ENCODE data around the gene PRKAB1. TPM values are rescaled to one million over a fixed set of nuclear protein-coding genes. Genes with fewer than 3 reads are reported as not detected.
"Not testable (repeated sequence)": the region's sequence is repeated elsewhere in the genome, so short reads cannot be mapped to it uniquely, and the experiment has no call there.

The PRKAB1 gene
- total RNA-seq, 1 donor from 2014 or later, result 12.2 TPM

GRCh38 chr12:119700078-119700477, 32.1 kb downstream of the PRKAB1 start:
- DNase-seq (ENCODE audit: low spot score), result no peak
- intact Hi-C loops (cut with DNase I), result no loop called here

- intact Hi-C loops (cut with DNase I), result no loop called here
- no peak for DNase-seq (ENCODE audit: low spot score)
Measured at GRCh38 chr12:119704065-119704747, 36.3 kb downstream of the PRKAB1 start.

DNA sequence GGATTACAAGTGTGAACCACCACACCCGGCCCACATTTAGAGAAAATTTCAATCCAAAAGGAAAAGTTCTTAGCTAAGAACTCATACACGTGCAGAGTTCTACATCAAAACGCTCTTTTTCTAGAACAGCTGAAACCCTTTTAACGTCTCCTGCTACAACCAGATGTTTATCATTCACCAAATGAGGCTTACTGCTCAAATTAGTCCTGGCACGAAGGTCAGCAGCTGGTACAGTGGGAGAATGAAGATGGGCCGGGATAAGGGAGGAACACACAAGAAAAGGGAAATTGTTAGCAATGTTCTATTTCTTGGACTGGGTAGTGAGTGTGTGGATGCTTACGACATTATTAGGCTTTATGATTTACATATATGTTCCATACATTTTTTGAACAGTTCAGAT, 37.2 kb downstream of the PRKAB1 start:
- intact Hi-C loops (cut with DNase I), result no loop called here
- DNase-seq (ENCODE audit: low spot score), result no peak

DNA sequence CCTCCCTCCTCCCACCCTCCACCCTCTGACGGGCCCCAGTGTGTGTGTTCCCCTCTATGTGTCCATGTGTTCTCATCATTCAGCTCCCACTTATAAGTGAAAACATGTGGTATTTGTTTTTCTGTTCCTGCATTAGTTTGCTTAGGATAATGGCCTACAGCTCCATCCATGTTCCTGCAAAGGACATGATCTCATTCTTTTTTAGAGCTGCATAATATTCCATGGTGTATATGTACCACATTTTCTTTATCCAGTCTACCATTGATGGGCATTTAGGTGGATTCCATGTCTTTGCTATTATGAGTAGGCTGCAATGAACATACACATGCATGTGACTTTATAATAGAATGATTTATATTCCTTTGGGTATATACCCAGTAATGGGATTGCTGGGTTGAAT, 38.5 kb downstream of the PRKAB1 start:
- intact Hi-C loops (cut with DNase I); DNase-seq (ENCODE audit: low spot score): not testable (repeated sequence)

GRCh38 chr12:119710374-119710964, 42.5 kb downstream of the PRKAB1 start:
- no peak for DNase-seq (ENCODE audit: low spot score)
- intact Hi-C loops (cut with DNase I), result no loop called here

- intact Hi-C loops (cut with DNase I), result no loop called here
- no peak for DNase-seq (ENCODE audit: low spot score)
Measured at GRCh38 chr12:119710965-119711551, 43.1 kb downstream of the PRKAB1 start.

- DNase-seq (ENCODE audit: low spot score), result no peak
- intact Hi-C loops (cut with DNase I), result no loop called here
Measured at GRCh38 chr12:119711693-119712092, 43.8 kb downstream of the PRKAB1 start.

DNA sequence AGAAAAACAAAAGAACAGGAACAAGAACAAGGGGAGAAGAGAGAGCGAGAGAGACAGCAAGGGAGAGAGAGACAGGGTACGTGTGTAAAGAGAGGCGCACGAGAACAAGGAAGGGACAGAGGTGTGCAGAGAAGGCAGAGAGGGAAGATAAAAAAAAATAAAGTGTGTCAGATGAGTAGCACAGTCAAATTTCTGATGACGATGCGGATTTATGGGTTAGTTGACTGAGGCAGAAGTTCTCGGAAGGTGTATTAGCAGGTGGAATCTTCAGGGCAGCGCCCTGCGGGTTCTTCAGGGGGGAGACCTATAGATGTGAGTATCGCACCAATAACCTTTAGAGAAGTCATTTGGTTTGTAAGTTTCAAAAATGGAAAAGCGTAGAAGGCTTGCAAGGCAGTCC, 44.8 kb downstream of the PRKAB1 start:
- intact Hi-C loops (cut with DNase I), result no loop called here
- no peak for DNase-seq (ENCODE audit: low spot score)

GRCh38 chr12:119713551-119714031, 45.7 kb downstream of the PRKAB1 start:
- intact Hi-C loops (cut with DNase I), result no loop called here
- no peak for DNase-seq (ENCODE audit: low spot score)

GRCh38 chr12:119714614-119715267, 46.8 kb downstream of the PRKAB1 start:
- DNase-seq (ENCODE audit: low spot score), result no peak
- intact Hi-C loops (cut with DNase I), result no loop called here

DNA sequence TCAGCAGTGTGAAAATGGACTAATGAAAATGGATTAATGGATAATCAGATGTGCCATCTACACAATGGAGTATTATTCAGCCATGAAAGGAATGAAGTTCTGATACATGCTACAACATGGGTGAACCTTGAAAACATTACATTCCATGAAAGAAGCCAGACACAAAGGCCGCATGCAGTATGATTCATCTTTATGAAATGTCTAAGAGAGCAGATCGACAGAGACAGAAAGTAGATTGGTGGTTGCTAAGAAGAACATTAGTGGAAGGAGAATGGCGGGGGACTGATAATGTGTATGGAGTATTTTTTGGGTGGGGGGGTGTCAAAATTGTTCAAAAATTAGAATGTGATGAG, 47.3 kb downstream of the PRKAB1 start:
- DNase-seq (ENCODE audit: low spot score), result no peak
- intact Hi-C loops (cut with DNase I), result no loop called here

DNA sequence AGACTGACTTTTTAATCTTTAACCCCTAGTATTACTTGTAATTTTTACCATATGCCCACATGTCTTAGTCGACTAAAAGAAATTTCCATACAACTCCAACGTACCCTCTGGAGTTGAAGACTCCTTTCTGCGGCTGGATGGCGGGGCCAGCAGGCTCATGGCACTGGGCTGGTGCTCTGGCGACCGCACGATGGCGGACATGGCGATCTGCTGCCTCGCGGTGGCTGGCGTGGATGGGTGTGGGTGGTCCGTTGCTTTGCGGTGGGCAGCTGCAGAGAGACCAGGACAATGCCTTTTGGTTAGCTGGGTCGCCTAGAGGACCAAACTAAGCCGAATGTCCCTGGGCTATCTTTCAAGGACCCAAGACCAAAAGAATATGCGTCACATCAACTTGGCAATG, 50.2 kb downstream of the PRKAB1 start:
- no peak for DNase-seq (ENCODE audit: low spot score)
- intact Hi-C loops (cut with DNase I), result no loop called here

GRCh38 chr12:119720349-119720748, 52.4 kb downstream of the PRKAB1 start:
- DNase-seq (ENCODE audit: low spot score), result no peak
- intact Hi-C loops (cut with DNase I), result no loop called here

GRCh38 chr12:119721306-119721705, 53.4 kb downstream of the PRKAB1 start:
- DNase-seq (ENCODE audit: low spot score), result no peak
- intact Hi-C loops (cut with DNase I), result no loop called here

DNA sequence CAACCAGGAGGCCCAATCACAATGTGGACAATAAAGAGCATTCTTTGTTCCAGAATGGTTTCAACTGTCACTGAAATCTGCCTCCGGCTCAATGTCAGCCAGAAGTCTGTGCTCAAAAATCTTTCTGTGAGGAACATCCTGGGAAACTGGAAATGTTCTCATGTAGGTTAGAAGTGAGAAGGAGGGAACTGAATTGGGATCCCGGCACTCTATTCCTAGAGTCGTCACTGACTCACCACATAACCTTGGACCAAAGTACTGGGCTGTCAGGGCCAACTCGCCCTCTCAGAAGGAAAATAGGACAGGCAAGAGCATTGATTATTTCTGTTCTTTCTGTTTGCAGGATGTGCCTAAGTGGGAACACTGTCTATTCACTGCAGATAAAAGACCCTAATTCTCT, 57.6 kb downstream of the PRKAB1 start:
- no peak for DNase-seq (ENCODE audit: low spot score)
- intact Hi-C loops (cut with DNase I), result no loop called here

- DNase-seq (ENCODE audit: low spot score), result no peak
- intact Hi-C loops (cut with DNase I), result no loop called here
Measured at GRCh38 chr12:119727600-119728443, 59.9 kb downstream of the PRKAB1 start.

DNA sequence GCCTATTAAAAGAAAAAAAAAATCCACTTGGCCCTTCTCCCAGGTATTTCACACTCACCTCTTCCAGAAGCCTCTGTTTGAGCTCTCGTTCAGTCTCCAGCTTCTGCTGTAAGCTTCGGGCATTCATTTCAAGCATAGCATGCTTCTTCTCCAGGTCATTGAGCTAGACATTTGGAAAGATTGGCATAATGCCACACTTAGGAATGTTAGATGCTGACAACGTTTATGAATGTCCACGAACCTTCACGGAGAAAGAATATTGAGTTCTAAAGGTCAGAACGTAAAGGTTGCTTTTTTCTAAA, 60.5 kb downstream of the PRKAB1 start:
- DNase-seq (ENCODE audit: low spot score), result no peak
- intact Hi-C loops (cut with DNase I), result no loop called here

DNA sequence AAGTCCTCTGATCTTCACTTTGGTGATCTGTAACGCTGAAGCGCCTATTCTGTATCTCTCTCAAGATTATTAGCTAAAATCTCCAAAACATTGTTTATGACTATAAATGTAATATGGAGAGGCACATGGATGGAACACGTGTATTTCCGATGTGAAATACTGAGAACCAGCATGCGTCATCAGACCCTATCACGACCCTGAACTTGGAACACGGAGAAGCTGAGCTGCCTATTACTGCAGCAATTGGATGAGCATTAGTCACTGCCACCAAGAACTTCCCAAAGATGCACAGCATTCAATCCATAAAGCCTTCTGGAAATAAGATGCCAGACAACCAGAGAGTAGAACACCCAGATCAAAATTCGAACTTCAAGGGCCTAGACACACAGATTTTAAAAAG, 61.9 kb downstream of the PRKAB1 start:
- intact Hi-C loops (cut with DNase I), result no loop called here
- no peak for DNase-seq (ENCODE audit: low spot score)

GRCh38 chr12:119730381-119730780, 62.4 kb downstream of the PRKAB1 start:
- intact Hi-C loops (cut with DNase I), result no loop called here
- no peak for DNase-seq (ENCODE audit: low spot score)

All from cardiac septum (tissue), 1 donor.